Parathyroid adenoma (tissue), 2 donors: Measurements from ENCODE around the gene FBH1.
A peak's percentile ranks its signal among the peaks of the same experiment; 100 is the strongest.
"Not testable (repeated sequence)": the region's sequence is repeated elsewhere in the genome, so short reads cannot be mapped to it uniquely, and the experiment has no call there.

Source experiments
- H2AFZ ChIP-seq: fragments of 300-600 bp; sonication (generic); one replicate; pipeline ENCODE4 v1.7.0; 2017; ENCODE audit warnings: antibody characterized with exemption, mild to moderate bottlenecking
- H3K27ac ChIP-seq: fragments of 300-600 bp; sonication (generic); one replicate; pipeline ENCODE4 v1.7.0; 2017
- H3K27me3 ChIP-seq: fragments of 300-600 bp; sonication (generic); one replicate; pipeline ENCODE4 v1.7.0; 2017; ENCODE audit warnings: low read length; ENCODE audit not compliant: control insufficient read depth, insufficient read depth
- H3K36me3 ChIP-seq: fragments of 300-600 bp; sonication (generic); one replicate; pipeline ENCODE4 v1.7.0; 2017; ENCODE audit warnings: low read length; ENCODE audit not compliant: control insufficient read depth, insufficient read depth
- H3K4me1 ChIP-seq: fragments of 300-600 bp; sonication (generic); one replicate; pipeline ENCODE4 v1.7.0; 2017; ENCODE audit warnings: control low read depth
- H3K4me2 ChIP-seq: fragments of 300-600 bp; sonication (generic); one replicate; pipeline ENCODE4 v1.7.0; 2017; ENCODE audit warnings: low read length
- H3K4me3 ChIP-seq: fragments of 300-600 bp; sonication (generic); one replicate; pipeline ENCODE4 v1.7.0; 2017; ENCODE audit warnings: low read depth, low read length
- H3K79me2 ChIP-seq: fragments of 300-600 bp; sonication (generic); one replicate; pipeline ENCODE4 v1.7.0; 2017; ENCODE audit warnings: control low read depth
- H3K9ac ChIP-seq: fragments of 300-600 bp; sonication (generic); one replicate; pipeline ENCODE4 v1.7.0; 2017; ENCODE audit warnings: mild to moderate bottlenecking
- H3K9me3 ChIP-seq: fragments of 300-600 bp; sonication (generic); one replicate; pipeline ENCODE4 v1.7.0; 2017; ENCODE audit warnings: low read length; ENCODE audit not compliant: control insufficient read depth
- TF ChIP-seq, protein P1 (sequence below): fragments of 300-600 bp; sonication (generic); IDR thresholded peaks from one replicate; pipeline ENCODE4 v1.7.0; 2017; ENCODE audit warnings: antibody characterized with exemption, mild to moderate bottlenecking
- donor health status: primary hyperparathyroidism.

Gene FBH1

DNA sequence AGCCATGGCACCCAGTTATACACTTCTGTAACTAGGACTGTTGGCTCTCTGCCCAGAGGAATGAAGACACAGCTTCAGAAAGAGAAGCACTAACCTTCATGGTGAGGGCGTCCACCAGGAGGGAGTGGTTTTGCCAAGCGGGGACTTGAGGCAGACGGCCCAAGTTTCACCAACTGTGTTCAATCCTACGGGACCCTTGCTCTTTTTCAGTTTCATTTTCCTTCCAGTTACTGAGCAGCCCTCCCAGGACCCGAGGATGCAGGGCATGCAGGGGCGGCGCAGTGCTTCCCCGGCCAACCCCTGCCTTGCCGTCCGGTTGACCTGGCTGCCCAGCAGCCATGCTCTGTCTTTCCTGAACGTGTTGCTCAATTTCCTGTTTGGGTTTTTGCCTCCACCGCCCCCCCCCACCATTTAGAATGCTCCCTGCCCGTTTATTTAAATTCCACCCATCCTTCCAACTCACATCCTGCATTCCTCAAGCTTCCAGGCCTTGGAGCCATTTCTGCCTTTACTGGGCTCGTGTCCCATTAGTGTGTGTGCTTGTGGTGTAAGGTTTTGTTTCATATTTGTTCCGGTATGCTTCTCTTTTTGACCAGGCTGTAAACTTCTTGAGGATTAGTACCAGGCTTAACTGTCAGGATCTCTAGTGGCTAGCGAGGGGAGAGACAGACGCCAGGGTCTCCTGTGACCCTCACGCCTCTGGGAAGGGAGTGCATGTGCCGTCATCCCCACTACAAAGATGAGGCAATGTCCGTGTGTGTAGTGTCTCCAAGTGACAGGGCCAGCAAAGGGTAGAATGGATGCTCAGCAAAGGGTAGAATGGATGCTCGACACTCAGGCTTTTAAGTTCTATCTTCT lies 55.7 kb downstream of the FBH1 start:
- no peaks in the 10 kb centered on the region for H3K4me1 ChIP-seq
- H3K4me3 ChIP-seq, result peak overlapping the region; percentile 18

DNA sequence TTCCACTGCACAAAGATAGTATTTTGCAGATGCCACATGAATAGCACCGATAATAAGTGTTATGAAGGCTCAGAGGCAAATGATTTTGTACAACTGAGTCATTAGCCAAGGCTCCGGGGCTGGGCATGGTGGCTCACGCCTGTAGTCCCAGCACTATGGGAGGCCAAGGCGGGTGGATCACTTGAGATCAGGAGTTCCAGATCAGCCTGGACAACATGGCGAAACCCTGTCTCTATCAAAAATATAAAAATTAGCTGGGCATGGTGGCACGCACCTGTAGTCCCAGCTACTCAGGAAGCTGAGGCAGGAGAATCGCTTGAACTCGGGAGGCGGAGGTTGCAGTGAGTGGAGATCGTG lies 56.4 kb downstream of the FBH1 start:
- H3K27ac ChIP-seq, result peak overlapping the region; percentile 87
- not testable (repeated sequence) for H3K4me2 ChIP-seq, H3K9ac ChIP-seq, H3K36me3 ChIP-seq, H3K79me2 ChIP-seq, H2AFZ ChIP-seq, H3K9me3 ChIP-seq, H3K27me3 ChIP-seq, H3K4me1 ChIP-seq, H3K4me3 ChIP-seq

More for the DNA sequence above, 55.7 kb downstream of the FBH1 start:
- Histone ChIP-seq H3K27ac (peak overlapping the region; percentile 87), H3K4me2 (peak overlapping the region; percentile 11), H3K79me2 (no peaks in the 10 kb centered on the region), H3K36me3 (no peaks in the 10 kb centered on the region), H3K27me3 (no peaks in the 10 kb centered on the region), H2AFZ (no peak overlapping the region), H3K9ac (no peak overlapping the region), H3K9me3 (no peaks in the 10 kb centered on the region)
- TF ChIP-seq, protein P1, sequence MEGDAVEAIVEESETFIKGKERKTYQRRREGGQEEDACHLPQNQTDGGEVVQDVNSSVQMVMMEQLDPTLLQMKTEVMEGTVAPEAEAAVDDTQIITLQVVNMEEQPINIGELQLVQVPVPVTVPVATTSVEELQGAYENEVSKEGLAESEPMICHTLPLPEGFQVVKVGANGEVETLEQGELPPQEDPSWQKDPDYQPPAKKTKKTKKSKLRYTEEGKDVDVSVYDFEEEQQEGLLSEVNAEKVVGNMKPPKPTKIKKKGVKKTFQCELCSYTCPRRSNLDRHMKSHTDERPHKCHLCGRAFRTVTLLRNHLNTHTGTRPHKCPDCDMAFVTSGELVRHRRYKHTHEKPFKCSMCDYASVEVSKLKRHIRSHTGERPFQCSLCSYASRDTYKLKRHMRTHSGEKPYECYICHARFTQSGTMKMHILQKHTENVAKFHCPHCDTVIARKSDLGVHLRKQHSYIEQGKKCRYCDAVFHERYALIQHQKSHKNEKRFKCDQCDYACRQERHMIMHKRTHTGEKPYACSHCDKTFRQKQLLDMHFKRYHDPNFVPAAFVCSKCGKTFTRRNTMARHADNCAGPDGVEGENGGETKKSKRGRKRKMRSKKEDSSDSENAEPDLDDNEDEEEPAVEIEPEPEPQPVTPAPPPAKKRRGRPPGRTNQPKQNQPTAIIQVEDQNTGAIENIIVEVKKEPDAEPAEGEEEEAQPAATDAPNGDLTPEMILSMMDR, result no peak

DNA sequence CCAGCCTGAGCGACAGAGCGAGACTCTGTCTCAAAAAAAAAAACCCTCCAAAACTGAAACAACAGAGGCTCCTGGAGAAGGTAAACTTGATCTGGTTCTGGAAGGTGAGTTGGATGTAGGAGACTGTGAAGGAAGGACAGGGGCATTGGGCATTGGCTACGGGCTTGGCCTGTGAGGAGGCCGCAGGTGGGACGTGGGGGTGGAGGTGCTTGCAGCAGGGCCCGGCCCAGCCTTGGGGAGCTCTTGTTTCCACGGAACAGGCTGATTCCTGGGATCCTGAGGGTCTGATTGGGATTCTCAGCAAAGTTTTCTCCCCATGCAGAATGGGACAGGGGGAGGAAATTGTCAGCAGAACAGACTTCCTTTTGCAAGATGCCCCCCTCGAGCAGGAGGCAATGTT lies 56.7 kb downstream of the FBH1 start:
- TF ChIP-seq, protein P1, result no peak
- Histone ChIP-seq H3K4me2 (no peak overlapping the region), H3K27me3 (no peaks in the 10 kb centered on the region), H3K4me1 (no peaks in the 10 kb centered on the region), H3K9ac (no peak overlapping the region), H3K79me2 (no peaks in the 10 kb centered on the region), H3K27ac (peak overlapping the region; percentile 87), H3K36me3 (no peaks in the 10 kb centered on the region), H2AFZ (no peak overlapping the region), H3K4me3 (no peak overlapping the region), H3K9me3 (no peaks in the 10 kb centered on the region)

DNA sequence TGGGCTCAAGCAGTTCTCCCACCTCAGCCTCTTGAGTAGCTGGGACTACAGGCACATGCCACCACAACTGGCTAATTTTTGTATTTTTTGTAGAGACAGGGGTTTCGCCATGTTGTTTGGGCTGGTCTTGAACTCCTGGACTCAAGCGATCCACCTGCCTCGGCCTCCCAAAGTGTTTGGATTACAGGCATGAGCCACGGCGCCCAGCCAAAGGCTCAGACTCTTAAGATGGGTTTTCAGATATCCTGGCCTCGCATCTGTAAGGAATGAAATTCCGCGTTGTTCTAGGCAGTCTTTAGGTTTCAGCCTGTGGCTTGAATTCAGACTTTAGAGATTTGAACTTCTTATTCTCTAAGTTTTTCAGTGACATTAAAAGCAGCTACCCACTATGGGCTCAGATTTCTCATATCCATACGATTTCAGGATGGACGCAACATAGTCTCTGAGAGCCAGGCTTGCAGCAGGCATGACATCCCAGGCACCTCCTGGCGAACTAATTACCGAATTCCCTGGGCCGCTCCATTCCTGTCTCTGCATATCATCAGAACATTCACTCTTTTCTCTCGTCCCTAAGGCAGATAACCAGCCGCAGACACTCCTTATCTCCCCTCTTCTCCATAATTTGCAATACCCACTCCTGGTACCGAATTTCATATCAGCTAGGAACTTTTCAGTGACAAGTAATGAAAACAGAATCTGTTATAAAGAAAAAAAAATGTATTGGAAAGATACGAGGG lies 57.6 kb downstream of the FBH1 start:
- TF ChIP-seq, protein P1, result no peak
- Histone ChIP-seq H3K27me3 (no peaks in the 10 kb centered on the region), H2AFZ (no peak overlapping the region), H3K9ac (no peak overlapping the region), H3K9me3 (no peaks in the 10 kb centered on the region), H3K4me3 (no peak overlapping the region), H3K27ac (no peak overlapping the region), H3K4me1 (no peaks in the 10 kb centered on the region), H3K79me2 (no peaks in the 10 kb centered on the region), H3K4me2 (no peak overlapping the region), H3K36me3 (no peaks in the 10 kb centered on the region)

DNA sequence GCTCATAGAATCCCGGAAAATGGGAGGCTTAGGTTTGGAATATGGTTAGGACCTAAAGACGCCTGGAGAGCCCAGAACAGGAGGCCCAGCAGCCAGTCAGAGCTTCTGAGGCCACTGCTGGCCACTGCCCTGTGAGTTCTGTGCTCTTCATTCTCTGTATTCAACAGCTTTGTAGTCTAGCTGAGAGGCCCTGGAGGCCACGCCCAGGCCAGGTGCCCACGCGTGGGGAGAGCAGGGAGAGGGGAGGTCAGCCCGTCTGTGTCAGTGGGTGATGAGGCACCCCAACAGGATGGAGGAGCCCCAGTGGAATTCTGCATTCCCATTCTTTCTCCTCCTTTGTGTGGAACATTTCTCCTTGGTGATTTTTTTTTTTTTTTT lies 58.2 kb downstream of the FBH1 start:
- no peaks in the 10 kb centered on the region for H3K4me1 ChIP-seq
- no peak overlapping the region for H3K4me2 ChIP-seq
- H3K27ac ChIP-seq, result no peak overlapping the region
- H3K27me3 ChIP-seq, result no peaks in the 10 kb centered on the region
- no peaks in the 10 kb centered on the region for H3K36me3 ChIP-seq
- no peak overlapping the region for H2AFZ ChIP-seq
- no peak overlapping the region for H3K4me3 ChIP-seq
- no peaks in the 10 kb centered on the region for H3K79me2 ChIP-seq
- TF ChIP-seq, protein P1, result no peak
- H3K9me3 ChIP-seq, result no peaks in the 10 kb centered on the region
- H3K9ac ChIP-seq, result no peak overlapping the region
